Transverse colon (tissue), 4 donors: ENCODE measurements around the gene CFAP20DC. TPM values are rescaled to one million over a fixed set of nuclear protein-coding genes. Genes with fewer than 3 reads are reported as not detected.
"Not testable (repeated sequence)": the region's sequence is repeated elsewhere in the genome, so short reads cannot be mapped to it uniquely, and the experiment has no call there.

Source experiments
- DNase-seq: peaks from one replicate; pipeline ENCODE4 v3.0.0-alpha.2; 2019
- H3K27ac ChIP-seq, 4 donors: fragments of 200-600 bp; sonication (generic); 2 replicates each; pipeline ENCODE4 v1.5.1; 2016 to 2018; ENCODE audit warnings: inconsistent platforms in 4 of 4
- H3K27me3 ChIP-seq: fragments of 200-600 bp; sonication (generic); 2 replicates; pipeline ENCODE4 v1.5.1; 2017; ENCODE audit warnings: inconsistent platforms
- H3K36me3 ChIP-seq, 4 donors: fragments of 200-600 bp; sonication (generic); 2 replicates each; pipeline ENCODE4 v1.5.1; 2017 to 2019; ENCODE audit warnings: inconsistent platforms in 4 of 4
- H3K4me1 ChIP-seq, 4 donors: fragments of 200-600 bp; sonication (generic); 2 replicates each; pipeline ENCODE4 v1.5.1; 2017 to 2020; ENCODE audit warnings: inconsistent platforms in 4 of 4
- H3K4me3 ChIP-seq, 4 donors: fragments of 200-600 bp; sonication (generic); 1 replicate in 1 of 4; 2 replicates in 3 of 4; pipeline versions ENCODE4 v1.5.1 to v1.6.1; 2017 to 2019; ENCODE audit warnings: inconsistent platforms in 4 of 4
- H3K9me3 ChIP-seq, 2 donors: fragments of 200-600 bp; sonication (generic); 2 replicates each; pipeline ENCODE4 v1.5.1; 2017 to 2019; ENCODE audit warnings: inconsistent platforms in 2 of 2
- CTCF ChIP-seq, 5 experiments: fragments of 200-600 bp in 3 of 5; fragments of 450-650 bp in 2 of 5; sonication (generic) in 3 of 5; IDR thresholded peaks; 1 replicate in 2 of 5; 2 replicates in 3 of 5; pipeline ENCODE4 v1.5.1; 2016 to 2017; ENCODE audit warnings: antibody characterized with exemption in 5 of 5, inconsistent platforms in 3 of 5, mild to moderate bottlenecking in 2 of 5, moderate library complexity in 1 of 5
- EP300 ChIP-seq: sonication (generic); formaldehyde crosslinking; IDR thresholded peaks from one replicate; pipeline ENCODE4 v1.6.1; 2017; ENCODE audit warnings: antibody characterized with exemption, low read depth
- POLR2A ChIP-seq: fragments of 450-650 bp; IDR thresholded peaks from one replicate; pipeline ENCODE4 v1.6.1; 2016; ENCODE audit warnings: antibody characterized with exemption, mild to moderate bottlenecking, moderate library complexity
- POLR2AphosphoS5 ChIP-seq, 3 donors: sonication (generic); formaldehyde crosslinking; IDR thresholded peaks; one replicate each; pipeline ENCODE4 v1.6.1; 2016; ENCODE audit warnings: antibody characterized with exemption in 3 of 3
- WGBS, 2 donors: methylation state at CpG; one replicate each; pipeline ENCODE4 v1.1.5; 2018; ENCODE audit warnings: low coverage in 1 of 2; 5-methylcytosine and 5-hydroxymethylcytosine counted together
- in situ Hi-C, 4 donors: fragments of 200-750 bp; cut with MboI; loops; one replicate each; pipeline versions ENCODE4 v1.15.0 to v1.15.1; 2017; ENCODE audit warnings: low sequenced_read_pairs in 3 of 4, low pct_ligation_motif_present in 1 of 4, low pct_unique_long_range_greater_than_20kb in 1 of 4
- intact Hi-C: fragments of 100-400 bp; cut with DNase I; formaldehyde crosslinking; loops from one replicate; pipeline ENCODE4 v1.15.1; 2023; ENCODE audit warnings: low total_unique reads
- total RNA-seq, 4 donors: library from RNA; depleted of rRNA; stranded (reverse); fragments of >200 nt; gene quantifications; one replicate each; pipeline ENCODE4 v1.1.0, GENCODE V29; 2016

CFAP20DC gene
- total RNA-seq, 4 donors from 2014 or later, result 0.20 to 0.82 TPM; not detected in 2

- Histone ChIP-seq H3K4me3 (no peak overlapping the region), H3K27me3 (no peaks in the 10 kb centered on the region), H3K4me1 (peaks cover 0 to 55% (median 28%) of the 10 kb centered on the region in 4 donors), H3K27ac (peak overlapping the region; percentile 76 to 85 (median 78)), H3K36me3 (no peaks in the 10 kb centered on the region), H3K9me3 (no peaks in the 10 kb centered on the region)
- DNase-seq, result no peak
- intact Hi-C loops, result no loop called here
- no peak for TF ChIP-seq CTCF (IDR thresholded peaks at IDR 0.05)
- no peak for TF ChIP-seq POLR2AphosphoS5 (IDR thresholded peaks at IDR 0.05)
- no peak for TF ChIP-seq EP300
- in situ Hi-C loops, result no loop called here
Observed at GRCh38 chr3:58697561-58697960, 352.3 kb downstream of the CFAP20DC start.

GRCh38 chr3:58696813-58697212, 353.0 kb downstream of the CFAP20DC start:
- Histone ChIP-seq H3K27ac (peak overlapping the region; percentile 76 to 85 (median 78)), H3K4me1 (peaks cover 0 to 55% (median 28%) of the 10 kb centered on the region in 4 donors)
- H3K27me3 ChIP-seq, DNase-seq, H3K36me3 ChIP-seq, intact Hi-C loops, in situ Hi-C loops, H3K9me3 ChIP-seq, H3K4me3 ChIP-seq: not testable (repeated sequence)
- 45 to 48% methylated on average over 2 to 3 of the region's 3 CpGs for WGBS, 2 donors

GRCh38 chr3:58696093-58696492, 353.7 kb downstream of the CFAP20DC start:
- TF ChIP-seq EP300, result no peak
- peak in 2 of 3 donors; percentile 41 to 73 for TF ChIP-seq POLR2AphosphoS5 (IDR thresholded peaks at IDR 0.05)
- in situ Hi-C loops (no loop called here), intact Hi-C loops (no loop called here)
- WGBS, 2 donors, result 10 to 35% methylated on average over 1 of the region's 1 CpG
- Histone ChIP-seq H3K36me3 (no peaks in the 10 kb centered on the region), H3K27ac (peak overlapping the region; percentile 76 to 85 (median 78)), H3K27me3 (no peaks in the 10 kb centered on the region), H3K4me3 (no peak overlapping the region), H3K9me3 (peaks cover 0 to 5% of the 10 kb centered on the region in 2 donors), H3K4me1 (peaks cover 0 to 53% (median 28%) of the 10 kb centered on the region in 4 donors)
- peak; percentile 57 for DNase-seq

- WGBS, 2 donors, result 58 to 68% methylated on average over 4 of the region's 4 CpGs
- in situ Hi-C loops, result not testable (repeated sequence)
- H3K27ac ChIP-seq, result peak overlapping the region; percentile 76 to 85 (median 77)
Observed at GRCh38 chr3:58695284-58695683, 354.5 kb downstream of the CFAP20DC start.

GRCh38 chr3:58693940-58694850, 355.6 kb downstream of the CFAP20DC start:
- Histone ChIP-seq H3K4me1 (peaks cover 0 to 65% (median 31%) of the 10 kb centered on the region in 4 donors), H3K9me3 (peaks cover 0 to 5% of the 10 kb centered on the region in 2 donors), H3K4me3 (no peak overlapping the region), H3K27me3 (no peaks in the 10 kb centered on the region), H3K36me3 (no peaks in the 10 kb centered on the region), H3K27ac (peak overlapping the region; percentile 76 to 85 (median 77))
- TF ChIP-seq POLR2A, result peak; percentile 13
- no peak for TF ChIP-seq CTCF (IDR thresholded peaks at IDR 0.05)
- intact Hi-C loops (no loop called here), in situ Hi-C loops (no loop called here)
- no peak for DNase-seq
- 64 to 66% methylated on average over 6 to 7 of the region's 7 CpGs for WGBS, 2 donors

More at GRCh38 chr3:58695284-58695683, 354.5 kb downstream of the CFAP20DC start:
- H3K9me3 ChIP-seq, H3K4me3 ChIP-seq, H3K27me3 ChIP-seq, intact Hi-C loops, H3K36me3 ChIP-seq, DNase-seq: not testable (repeated sequence)
- peaks cover 0 to 54% (median 28%) of the 10 kb centered on the region in 4 donors for H3K4me1 ChIP-seq
